GM23338 (cell line): Measurements from ENCODE around the gene CRADD. TPM values are rescaled to one million over a fixed set of nuclear protein-coding genes. Genes with fewer than 3 reads are reported as not detected.

Experiments
- ATAC-seq: fragments of 200-7000 bp; cut with Tn5 transposase; 3 replicates; pipeline ENCODE4 v1.9.1; 2020
- DNase-seq: peaks from one replicate; pipeline ENCODE4 v3.0.0-alpha.2; 2015; ENCODE audit warnings: low spot score
- H2AFZ ChIP-seq: fragments of 200-600 bp; sonication (generic); 2 replicates; pipeline ENCODE4 v1.8.0; 2016; ENCODE audit warnings: antibody characterized with exemption, mild to moderate bottlenecking, moderate library complexity
- H3F3A ChIP-seq: fragments of 200-600 bp; sonication (generic); replicated peaks from 2 replicates; pipeline ENCODE4 v1.8.0; 2017; ENCODE audit warnings: antibody characterized with exemption, mixed run types, low read depth
- H3K27ac ChIP-seq: fragments of 200-600 bp; sonication (generic); 2 replicates; pipeline ENCODE4 v1.6.1; 2016; ENCODE audit warnings: low read depth
- H3K27me3 ChIP-seq: fragments of 200-600 bp; sonication (generic); 2 replicates; pipeline ENCODE4 v1.8.0; 2016; ENCODE audit warnings: mild to moderate bottlenecking, mixed run types, moderate library complexity; ENCODE audit not compliant: insufficient read depth
- H3K36me3 ChIP-seq: fragments of 200-600 bp; sonication (generic); 2 replicates; pipeline ENCODE4 v1.8.0; 2016; ENCODE audit warnings: mild to moderate bottlenecking; ENCODE audit not compliant: insufficient read depth
- H3K4me1 ChIP-seq: fragments of 200-600 bp; sonication (generic); 2 replicates; pipeline ENCODE4 v1.8.0; 2016; ENCODE audit warnings: mild to moderate bottlenecking, moderate library complexity; ENCODE audit not compliant: insufficient read depth
- H3K4me2 ChIP-seq: fragments of 200-600 bp; sonication (generic); 2 replicates; pipeline ENCODE4 v1.7.1; 2017; ENCODE audit warnings: mixed run types
- H3K4me3 ChIP-seq: fragments of 200-600 bp; sonication (generic); 2 replicates; pipeline ENCODE4 v1.6.1; 2016; ENCODE audit warnings: mixed run types
- H3K79me2 ChIP-seq: fragments of 200-600 bp; sonication (generic); replicated peaks from 2 replicates; pipeline ENCODE4 v1.8.0; 2017; ENCODE audit warnings: mild to moderate bottlenecking; ENCODE audit not compliant: insufficient read depth
- H3K9me2 ChIP-seq: fragments of 200-600 bp; sonication (generic); 2 replicates; pipeline ENCODE4 v1.8.0; 2017; ENCODE audit not compliant: insufficient read depth
- H4K20me1 ChIP-seq: fragments of 200-600 bp; sonication (generic); replicated peaks from 2 replicates; pipeline ENCODE4 v1.8.0; 2017; ENCODE audit warnings: mild to moderate bottlenecking; ENCODE audit not compliant: insufficient read depth
- H3K27ac Mint-ChIP-seq: 2 replicates; pipeline ENCODE4 v1.8.0; 2020; ENCODE audit warnings: inconsistent platforms, mild to moderate bottlenecking, moderate library complexity, mixed read lengths
- H3K27me3 Mint-ChIP-seq: 3 replicates; pipeline ENCODE4 v1.8.0; 2022; ENCODE audit warnings: low read depth, mild to moderate bottlenecking, moderate library complexity, mixed read lengths, inconsistent platforms; ENCODE audit not compliant: insufficient read depth, poor library complexity
- H3K36me3 Mint-ChIP-seq: 3 replicates; pipeline ENCODE4 v1.8.0; 2021; ENCODE audit warnings: low read depth, mild to moderate bottlenecking, inconsistent platforms, moderate library complexity, mixed read lengths
- H3K4me1 Mint-ChIP-seq: 3 replicates; pipeline ENCODE4 v1.8.0; 2020; ENCODE audit warnings: mild to moderate bottlenecking, inconsistent platforms, mixed read lengths
- H3K4me3 Mint-ChIP-seq: 3 replicates; pipeline ENCODE4 v1.8.0; 2021; ENCODE audit warnings: moderate library complexity, mild to moderate bottlenecking, inconsistent platforms, mixed read lengths
- H3K9me3 Mint-ChIP-seq: 3 replicates; pipeline ENCODE4 v1.8.0; 2020; ENCODE audit warnings: moderate library complexity, mild to moderate bottlenecking, inconsistent platforms, mixed read lengths
- CREB1 ChIP-seq: fragments of 250-450 bp; sonication (Bioruptor Pico); IDR thresholded peaks from 2 replicates; pipeline ENCODE4 v1.5.0; 2020; ENCODE audit warnings: low read depth, mild to moderate bottlenecking, moderate library complexity
- ETS1 ChIP-seq: IDR thresholded peaks from 2 replicates; pipeline ENCODE4 v1.6.1; 2016; ENCODE audit warnings: antibody characterized with exemption
- EZH2 ChIP-seq: fragments of 200-600 bp; sonication (generic); IDR thresholded peaks from one replicate; pipeline ENCODE4 v1.8.0; 2017; ENCODE audit warnings: antibody characterized with exemption, mild to moderate bottlenecking, low read depth; ENCODE audit not compliant: unreplicated experiment
- EZH2phosphoT487 ChIP-seq: fragments of 200-600 bp; sonication (generic); IDR thresholded peaks from one replicate; pipeline ENCODE4 v1.8.1; 2018; ENCODE audit warnings: antibody characterized with exemption; ENCODE audit not compliant: unreplicated experiment
- JUNB ChIP-seq: IDR thresholded peaks from one replicate; pipeline ENCODE4 v1.6.1; 2016; ENCODE audit warnings: antibody characterized with exemption; ENCODE audit not compliant: unreplicated experiment
- NANOG ChIP-seq: IDR thresholded peaks from 2 replicates; pipeline ENCODE4 v1.6.1; 2016; ENCODE audit warnings: antibody characterized with exemption, borderline replicate concordance
- POLR2AphosphoS5 ChIP-seq: IDR thresholded peaks from 2 replicates; pipeline ENCODE4 v1.6.1; 2016; ENCODE audit warnings: antibody characterized with exemption, low read depth
- REST ChIP-seq: IDR thresholded peaks from one replicate; pipeline ENCODE4 v1.6.1; 2018; ENCODE audit warnings: antibody characterized with exemption; ENCODE audit not compliant: unreplicated experiment
- STAT1 ChIP-seq: IDR thresholded peaks from one replicate; pipeline ENCODE4 v1.6.1; 2016; ENCODE audit warnings: antibody characterized with exemption; ENCODE audit not compliant: unreplicated experiment
- ZNF114 ChIP-seq: fragments of 250-450 bp; sonication (Bioruptor Pico); IDR thresholded peaks from 2 replicates; pipeline ENCODE4 v1.5.0; 2020; ENCODE audit warnings: mild to moderate bottlenecking, moderate library complexity
- ZNF331 ChIP-seq: fragments of 250-450 bp; sonication (Bioruptor Pico); IDR thresholded peaks from 2 replicates; pipeline ENCODE4 v1.5.0; 2020; ENCODE audit warnings: low read depth, mild to moderate bottlenecking, moderate library complexity
- polyA plus RNA-seq: library from polyadenylated mRNA; unstranded; fragments of >200 nt; fragmentation: Nextera tagmentation; extraction: Ambion mirVana; gene quantifications from 2 replicates; pipeline ENCODE4 v1.2.1, GENCODE V29; 2016
- total RNA-seq: library from RNA; depleted of rRNA; stranded (reverse); fragments of >200 nt; shearing (Covaris generic); gene quantifications from 2 replicates; pipeline ENCODE4 v1.2.3, GENCODE V29; 2014

Gene CRADD
- total and polyA plus RNA-seq, 2 experiments from 2014 or later, result 6.3 to 27.9 TPM

- TF ChIP-seq ZNF114 (CRISPR knock-in tag), result no peak
- TF ChIP-seq REST, result no peak
- no peak for TF ChIP-seq EZH2
- TF ChIP-seq STAT1, result no peak
- TF ChIP-seq ETS1, result no peak
These were observed 50.1 kb downstream of the CRADD start (continued) for GRCh38 chr12:93727195-93727811.

GRCh38 chr12:93727911-93728310, 50.7 kb downstream of the CRADD start:
- no peak overlapping the region for H2AFZ ChIP-seq
- Mint-ChIP-seq H3K4me1 (peaks cover 7% of the 10 kb centered on the region), H3K27ac (no peak overlapping the region), H3K4me3 (no peak overlapping the region), H3K36me3 (peaks cover 2% of the 10 kb centered on the region; the same call in 1 of the 3 replicates), H3K27me3 (no peaks in the 10 kb centered on the region), H3K9me3 (no peaks in the 10 kb centered on the region)
- DNase-seq, result no peak
- no peaks in the 10 kb centered on the region; the same call in 1 of the 2 replicates for H3K4me1 ChIP-seq
- H3K27me3 ChIP-seq, result no peaks in the 10 kb centered on the region
- H3K4me2 ChIP-seq, result no peak overlapping the region
- no peaks in the 10 kb centered on the region for H4K20me1 ChIP-seq
- no peaks in the 10 kb centered on the region for H3K79me2 ChIP-seq
- no peak for ATAC-seq
- no peaks in the 10 kb centered on the region for H3K9me2 ChIP-seq
- H3K36me3 ChIP-seq, result no peaks in the 10 kb centered on the region
- no peaks in the 10 kb centered on the region for H3F3A ChIP-seq
- TF ChIP-seq ZNF114 (CRISPR knock-in tag), result no peak
- TF ChIP-seq EZH2phosphoT487, result no peak
- TF ChIP-seq STAT1, result no peak
- H3K27ac ChIP-seq, result no peak overlapping the region
- H3K4me3 ChIP-seq, result no peak overlapping the region

GRCh38 chr12:93729934-93730333, 52.8 kb downstream of the CRADD start:
- no peak overlapping the region for H3K4me3 ChIP-seq
- DNase-seq, result no peak
- H3K4me1 Mint-ChIP-seq, result peaks cover 12% of the 10 kb centered on the region
- ATAC-seq, result no peak
- H3K36me3 ChIP-seq, result no peaks in the 10 kb centered on the region
- H4K20me1 ChIP-seq, result no peaks in the 10 kb centered on the region
- H3F3A ChIP-seq, result no peaks in the 10 kb centered on the region
- H2AFZ ChIP-seq, result no peak overlapping the region
- H3K79me2 ChIP-seq, result no peaks in the 10 kb centered on the region
- no peaks in the 10 kb centered on the region for H3K9me3 Mint-ChIP-seq
- H3K4me1 ChIP-seq, result peaks cover under 1% of the 10 kb centered on the region
- no peaks in the 10 kb centered on the region for H3K27me3 ChIP-seq
- no peak overlapping the region for H3K4me2 ChIP-seq
- no peaks in the 10 kb centered on the region for H3K27me3 Mint-ChIP-seq
- H3K9me2 ChIP-seq, result no peaks in the 10 kb centered on the region
- no peak overlapping the region for H3K27ac Mint-ChIP-seq
- H3K27ac ChIP-seq, result no peak overlapping the region
- no peak overlapping the region for H3K4me3 Mint-ChIP-seq
- H3K36me3 Mint-ChIP-seq, result no peaks in the 10 kb centered on the region; the same call in 2 of the 3 replicates
- TF ChIP-seq JUNB, result no peak
- TF ChIP-seq NANOG, result no peak
- TF ChIP-seq ZNF114 (CRISPR knock-in tag), result no peak
- no peak for TF ChIP-seq ZNF331 (CRISPR knock-in tag)
- no peak for TF ChIP-seq REST
- TF ChIP-seq ETS1, result no peak
- TF ChIP-seq STAT1, result no peak
- TF ChIP-seq EZH2phosphoT487, result no peak
- TF ChIP-seq CREB1, result no peak
- TF ChIP-seq EZH2, result no peak
- TF ChIP-seq POLR2AphosphoS5, result no peak
